Measurements from ENCODE around the gene LRRC4B.
"Not testable (repeated sequence)": the region's sequence is repeated elsewhere in the genome, so short reads cannot be mapped to it uniquely, and the experiment has no call there.

LRRC4B gene

GRCh38 chr19:50567882-50568727, at the start of gene LRRC4B:
LRRC4B (minus strand) TSS chr19:50568435; CDS start chr19:50548838, 19,597 bp downstream.
- peak; percentile 60 for DNase-seq

GRCh38 chr19:50612504-50613404, 44.5 kb upstream of the LRRC4B start:
- DNase-seq, result not testable (repeated sequence)

GRCh38 chr19:50607874-50608785, 39.9 kb upstream of the LRRC4B start:
- DNase-seq, result peak; percentile 92

GRCh38 chr19:50607388-50607787, 39.2 kb upstream of the LRRC4B start:
- DNase-seq, result no peak

GRCh38 chr19:50606059-50606836, 38.0 kb upstream of the LRRC4B start:
- peak; percentile 46 for DNase-seq

- not testable (repeated sequence) for DNase-seq
Measured at GRCh38 chr19:50604264-50605073, 36.2 kb upstream of the LRRC4B start.

- DNase-seq, result no peak
Measured at GRCh38 chr19:50602935-50603334, 34.7 kb upstream of the LRRC4B start.

GRCh38 chr19:50602496-50602895, 34.3 kb upstream of the LRRC4B start:
- no peak for DNase-seq

- DNase-seq, result no peak
Measured at GRCh38 chr19:50602089-50602422, 33.8 kb upstream of the LRRC4B start.

GRCh38 chr19:50601407-50602088, 33.3 kb upstream of the LRRC4B start:
- no peak for DNase-seq

- no peak for DNase-seq
Measured at GRCh38 chr19:50599427-50599826, 31.2 kb upstream of the LRRC4B start.

GRCh38 chr19:50590191-50590590, 22.0 kb upstream of the LRRC4B start:
- DNase-seq, result no peak

GRCh38 chr19:50581795-50582660, 13.8 kb upstream of the LRRC4B start:
- not testable (repeated sequence) for DNase-seq

GRCh38 chr19:50580970-50581634, 12.9 kb upstream of the LRRC4B start:
- no peak for DNase-seq

- DNase-seq, result no peak
Measured at GRCh38 chr19:50580240-50580639, 12.0 kb upstream of the LRRC4B start.

GRCh38 chr19:50576769-50577168, 8.5 kb upstream of the LRRC4B start:
- not testable (repeated sequence) for DNase-seq

GRCh38 chr19:50573741-50574461, 5.7 kb upstream of the LRRC4B start:
- DNase-seq, result no peak

- DNase-seq, result no peak
Measured at GRCh38 chr19:50570997-50571396, 2.8 kb upstream of the LRRC4B start.
